Nephron progenitor cell (in vitro differentiated cells): ENCODE measurements around the gene MSLN.

Experiments
- DNase-seq: peaks from one replicate; pipeline ENCODE4 v3.0.0; 2021
- H3K27ac Mint-ChIP-seq: 2 replicates; pipeline ENCODE4 v1.8.0; 2021; ENCODE audit warnings: mild to moderate bottlenecking, moderate library complexity, mixed read lengths
- H3K27me3 Mint-ChIP-seq: 2 replicates; pipeline ENCODE4 v1.8.0; 2021; ENCODE audit warnings: mild to moderate bottlenecking, low read depth, mixed read lengths; ENCODE audit not compliant: poor library complexity
- H3K36me3 Mint-ChIP-seq: 2 replicates; pipeline ENCODE4 v1.8.0; 2021; ENCODE audit warnings: low read depth, mixed read lengths
- H3K4me1 Mint-ChIP-seq: 2 replicates; pipeline ENCODE4 v1.8.0; 2021; ENCODE audit warnings: mixed read lengths
- H3K4me3 Mint-ChIP-seq: 2 replicates; pipeline ENCODE4 v1.8.0; 2021; ENCODE audit warnings: mild to moderate bottlenecking, moderate library complexity, mixed read lengths
- H3K9me3 Mint-ChIP-seq: 2 replicates; pipeline ENCODE4 v1.8.0; 2021; ENCODE audit warnings: mild to moderate bottlenecking, moderate library complexity, mixed read lengths
- CTCF ChIP-seq: fragments of 200-600 bp; sonication (generic); IDR thresholded peaks from 2 replicates; pipeline ENCODE4 v1.5.0; 2021; ENCODE audit warnings: antibody characterized with exemption

The MSLN gene

GRCh38 chr16:733382-734207 lies 26.9 kb upstream of the MSLN start:
- H3K4me1 Mint-ChIP-seq: peaks cover 9% of the 10 kb centered on the region
- peak; percentile 53 for DNase-seq

GRCh38 chr16:734208-734980 lies 26.1 kb upstream of the MSLN start:
- H3K4me1 Mint-ChIP-seq: peaks cover 14% of the 10 kb centered on the region
- no peak for DNase-seq
- no peak overlapping the region for H3K4me3 Mint-ChIP-seq
- H3K9me3 Mint-ChIP-seq: no peaks in the 10 kb centered on the region
- H3K27me3 Mint-ChIP-seq: peaks cover 2% of the 10 kb centered on the region
- H3K27ac Mint-ChIP-seq: no peak overlapping the region
- TF ChIP-seq CTCF: no peak
- peaks cover 9% of the 10 kb centered on the region for H3K36me3 Mint-ChIP-seq

More at GRCh38 chr16:733382-734207, 26.9 kb upstream of the MSLN start:
- peaks cover 7% of the 10 kb centered on the region for H3K27me3 Mint-ChIP-seq
- no peak overlapping the region for H3K4me3 Mint-ChIP-seq
- TF ChIP-seq CTCF: no peak
- H3K9me3 Mint-ChIP-seq: no peaks in the 10 kb centered on the region
- no peak overlapping the region for H3K27ac Mint-ChIP-seq
- peaks cover 9% of the 10 kb centered on the region for H3K36me3 Mint-ChIP-seq

- Mint-ChIP-seq H3K9me3 (no peaks in the 10 kb centered on the region), H3K27me3 (peaks cover 2% of the 10 kb centered on the region), H3K4me1 (peaks cover 23% of the 10 kb centered on the region), H3K4me3 (no peak overlapping the region), H3K27ac (no peak overlapping the region), H3K36me3 (peaks cover 9% of the 10 kb centered on the region)
- TF ChIP-seq CTCF: no peak
- DNase-seq: no peak
Observed at GRCh38 chr16:734981-735881, 25.3 kb upstream of the MSLN start.

- Mint-ChIP-seq H3K36me3 (peaks cover 9% of the 10 kb centered on the region), H3K27ac (no peak overlapping the region), H3K27me3 (peaks cover 2% of the 10 kb centered on the region), H3K4me3 (no peak overlapping the region), H3K4me1 (peaks cover 24% of the 10 kb centered on the region), H3K9me3 (no peaks in the 10 kb centered on the region)
- no peak for TF ChIP-seq CTCF
- DNase-seq: no peak
Observed at GRCh38 chr16:735982-736453, 24.5 kb upstream of the MSLN start.

- no peaks in the 10 kb centered on the region for H3K9me3 Mint-ChIP-seq
- H3K36me3 Mint-ChIP-seq: peaks cover 9% of the 10 kb centered on the region
- H3K27ac Mint-ChIP-seq: no peak overlapping the region
- no peak for TF ChIP-seq CTCF
- H3K4me1 Mint-ChIP-seq: peaks cover 24% of the 10 kb centered on the region
- no peak for DNase-seq
- no peak overlapping the region for H3K4me3 Mint-ChIP-seq
- H3K27me3 Mint-ChIP-seq: peaks cover 2% of the 10 kb centered on the region
Observed at GRCh38 chr16:736936-737481, 23.5 kb upstream of the MSLN start.
